GM13976 (cell line): Measurements from ENCODE around the gene POFUT2.
A peak's percentile ranks its signal among the peaks of the same experiment; 100 is the strongest.

ENCODE experiments used
- DNase-seq: peaks from one replicate; pipeline ENCODE4 v3.0.0; 2012; ENCODE audit warnings: low spot score
- in situ Hi-C: fragments of 300-500 bp; cut with MboI; formaldehyde crosslinking; loops from one replicate; pipeline ENCODE4 v1.12.0; 2022; ENCODE audit warnings: low sequenced_read_pairs, mixed read lengths, inconsistent platforms; ENCODE audit not compliant: unreplicated experiment
- TF ChIP-seq, protein P1 (sequence below): IDR thresholded peaks from 2 replicates; pipeline ENCODE4 v1.5.1; 2012; ENCODE audit warnings: borderline replicate concordance, mild to moderate bottlenecking; ENCODE audit not compliant: insufficient read depth; ENCODE audit errors: extremely low read depth, missing control alignments, control extremely low read depth

The POFUT2 gene, protein sequence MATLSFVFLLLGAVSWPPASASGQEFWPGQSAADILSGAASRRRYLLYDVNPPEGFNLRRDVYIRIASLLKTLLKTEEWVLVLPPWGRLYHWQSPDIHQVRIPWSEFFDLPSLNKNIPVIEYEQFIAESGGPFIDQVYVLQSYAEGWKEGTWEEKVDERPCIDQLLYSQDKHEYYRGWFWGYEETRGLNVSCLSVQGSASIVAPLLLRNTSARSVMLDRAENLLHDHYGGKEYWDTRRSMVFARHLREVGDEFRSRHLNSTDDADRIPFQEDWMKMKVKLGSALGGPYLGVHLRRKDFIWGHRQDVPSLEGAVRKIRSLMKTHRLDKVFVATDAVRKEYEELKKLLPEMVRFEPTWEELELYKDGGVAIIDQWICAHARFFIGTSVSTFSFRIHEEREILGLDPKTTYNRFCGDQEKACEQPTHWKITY

DNA sequence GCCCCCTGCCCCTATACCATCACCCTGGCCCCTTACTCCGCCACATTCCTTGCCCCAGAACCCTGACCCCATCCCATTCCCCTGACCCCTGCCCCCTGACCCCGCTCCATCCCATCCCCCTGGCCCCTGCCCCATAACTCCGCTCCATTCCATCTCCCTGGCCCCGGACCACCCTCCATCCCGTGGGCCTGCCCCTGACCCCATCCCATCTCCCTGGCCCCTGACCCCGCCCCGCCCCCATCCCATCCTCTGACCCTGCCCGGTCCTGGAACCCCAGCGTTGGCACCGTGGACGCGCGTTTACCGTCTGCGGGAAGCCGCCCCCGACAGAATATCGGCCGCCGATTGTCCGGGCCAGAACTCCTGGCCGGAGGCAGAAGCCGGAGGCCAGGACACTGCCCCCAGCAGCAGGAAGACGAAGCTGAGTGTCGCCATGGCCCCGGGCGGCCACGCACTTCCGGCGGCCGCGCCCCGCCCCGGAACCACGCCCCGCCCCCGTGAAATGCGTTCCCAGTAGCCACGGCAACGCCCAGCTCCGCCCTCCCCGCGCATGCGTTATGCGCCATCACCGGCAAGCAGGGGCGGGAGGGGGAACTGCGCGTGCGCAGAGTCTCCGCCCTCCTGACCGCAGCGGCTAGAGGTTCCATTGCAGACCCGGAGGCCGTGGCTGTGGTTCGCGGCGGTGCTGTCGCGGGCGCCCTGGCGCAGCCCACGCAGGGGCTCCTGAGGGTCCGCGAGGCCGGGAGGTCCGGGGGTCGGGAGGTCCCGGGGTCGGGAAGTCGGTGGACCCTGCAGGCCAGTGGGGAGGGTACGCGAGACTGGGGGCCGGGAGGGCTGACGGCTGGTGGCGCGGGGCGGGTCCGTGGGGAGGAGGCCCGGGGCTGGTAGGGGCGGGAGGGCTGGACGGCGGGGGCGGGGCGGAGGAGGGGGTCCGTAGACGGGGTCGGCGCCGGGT lies at the start of gene POFUT2:
POFUT2 (minus strand) TSS at position 458 of the 954 bp plus-strand sequence; CDS start at position 434, 24 bp downstream.
- in situ Hi-C loops = loop anchor here (25.0 kb wide), 1 partner anchor 325 kb away; no protein-coding TSS in a partner anchor
- TF ChIP-seq, protein P1, sequence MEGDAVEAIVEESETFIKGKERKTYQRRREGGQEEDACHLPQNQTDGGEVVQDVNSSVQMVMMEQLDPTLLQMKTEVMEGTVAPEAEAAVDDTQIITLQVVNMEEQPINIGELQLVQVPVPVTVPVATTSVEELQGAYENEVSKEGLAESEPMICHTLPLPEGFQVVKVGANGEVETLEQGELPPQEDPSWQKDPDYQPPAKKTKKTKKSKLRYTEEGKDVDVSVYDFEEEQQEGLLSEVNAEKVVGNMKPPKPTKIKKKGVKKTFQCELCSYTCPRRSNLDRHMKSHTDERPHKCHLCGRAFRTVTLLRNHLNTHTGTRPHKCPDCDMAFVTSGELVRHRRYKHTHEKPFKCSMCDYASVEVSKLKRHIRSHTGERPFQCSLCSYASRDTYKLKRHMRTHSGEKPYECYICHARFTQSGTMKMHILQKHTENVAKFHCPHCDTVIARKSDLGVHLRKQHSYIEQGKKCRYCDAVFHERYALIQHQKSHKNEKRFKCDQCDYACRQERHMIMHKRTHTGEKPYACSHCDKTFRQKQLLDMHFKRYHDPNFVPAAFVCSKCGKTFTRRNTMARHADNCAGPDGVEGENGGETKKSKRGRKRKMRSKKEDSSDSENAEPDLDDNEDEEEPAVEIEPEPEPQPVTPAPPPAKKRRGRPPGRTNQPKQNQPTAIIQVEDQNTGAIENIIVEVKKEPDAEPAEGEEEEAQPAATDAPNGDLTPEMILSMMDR = no peak
- peak; percentile 100 for DNase-seq

DNA sequence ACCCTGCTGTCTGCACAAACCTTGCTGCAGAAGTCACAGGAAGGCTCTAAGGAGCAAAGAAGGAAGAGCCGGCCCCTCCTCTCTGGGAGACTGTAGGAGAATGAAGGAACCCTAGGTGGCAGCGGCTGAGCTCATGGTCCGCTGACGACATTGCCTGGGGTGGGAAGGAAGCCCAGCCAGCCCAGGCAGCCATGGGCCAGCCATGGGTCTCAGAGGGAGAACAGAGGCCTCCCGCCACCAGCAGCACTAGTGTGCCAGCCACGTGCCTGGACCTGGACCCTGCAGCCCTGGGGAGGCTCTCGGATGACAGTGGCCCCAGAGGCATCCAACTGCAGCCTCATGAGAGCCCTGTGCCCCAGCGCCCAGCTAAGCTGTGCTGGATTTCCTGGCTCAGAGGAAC lies 49.2 kb upstream of the POFUT2 start:
- TF ChIP-seq, protein P1 = no peak
- in situ Hi-C loops = no loop called here
- DNase-seq = no peak

DNA sequence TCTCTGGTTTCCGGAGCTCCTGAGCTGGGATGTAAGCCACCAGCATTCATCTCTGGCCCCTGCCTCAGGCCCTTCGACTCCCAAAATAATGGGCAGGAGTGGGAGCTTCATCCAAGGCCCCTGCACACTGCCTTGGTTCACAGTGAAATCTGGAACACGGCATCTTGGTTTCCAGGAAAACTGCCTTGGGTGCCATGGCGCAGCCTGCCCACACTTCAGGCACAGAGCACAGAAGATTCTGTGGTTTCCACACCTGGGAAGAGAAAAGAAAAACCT lies 48.8 kb upstream of the POFUT2 start:
- TF ChIP-seq, protein P1 = no peak
- in situ Hi-C loops = no loop called here
- no peak for DNase-seq

DNA sequence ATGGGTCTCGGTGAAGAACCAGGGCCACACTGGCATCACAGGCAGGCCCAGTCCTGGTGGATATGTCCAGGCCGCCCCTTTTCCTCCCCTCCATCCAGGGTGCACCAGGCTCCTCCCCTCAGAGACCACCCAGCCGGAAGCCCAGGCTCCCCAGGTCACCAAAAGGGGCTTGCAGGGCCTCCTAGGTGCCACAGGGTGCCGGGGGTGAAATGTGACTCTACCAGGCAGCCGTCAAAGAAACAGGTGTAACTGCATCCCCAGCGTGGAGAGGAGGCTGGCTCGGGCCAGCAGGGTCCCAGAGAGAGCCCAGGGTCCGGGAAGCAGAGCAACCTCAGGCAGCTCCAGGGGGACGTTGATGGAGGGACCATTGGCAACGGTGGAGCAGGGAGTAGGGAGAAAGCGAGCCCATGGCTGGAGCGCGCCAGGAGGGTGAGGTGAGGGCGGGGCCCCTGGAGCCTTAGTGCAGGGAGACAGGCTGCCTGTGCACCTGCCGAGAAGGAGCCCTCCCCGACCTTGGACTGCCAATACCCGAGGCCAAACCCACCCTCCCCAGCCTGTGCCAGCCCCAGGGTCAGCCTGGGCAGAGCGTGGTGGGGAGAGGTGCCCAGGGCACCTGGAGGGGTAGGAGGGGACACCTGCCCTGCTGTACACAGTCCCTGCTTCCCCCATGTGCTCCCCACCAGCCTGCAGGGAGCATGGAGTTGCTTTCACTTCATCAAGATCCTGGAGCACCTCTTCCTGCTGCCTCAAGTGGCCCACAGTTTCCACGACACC lies 48.3 kb upstream of the POFUT2 start:
- in situ Hi-C loops = no loop called here
- no peak for DNase-seq
- TF ChIP-seq, protein P1 = no peak

DNA sequence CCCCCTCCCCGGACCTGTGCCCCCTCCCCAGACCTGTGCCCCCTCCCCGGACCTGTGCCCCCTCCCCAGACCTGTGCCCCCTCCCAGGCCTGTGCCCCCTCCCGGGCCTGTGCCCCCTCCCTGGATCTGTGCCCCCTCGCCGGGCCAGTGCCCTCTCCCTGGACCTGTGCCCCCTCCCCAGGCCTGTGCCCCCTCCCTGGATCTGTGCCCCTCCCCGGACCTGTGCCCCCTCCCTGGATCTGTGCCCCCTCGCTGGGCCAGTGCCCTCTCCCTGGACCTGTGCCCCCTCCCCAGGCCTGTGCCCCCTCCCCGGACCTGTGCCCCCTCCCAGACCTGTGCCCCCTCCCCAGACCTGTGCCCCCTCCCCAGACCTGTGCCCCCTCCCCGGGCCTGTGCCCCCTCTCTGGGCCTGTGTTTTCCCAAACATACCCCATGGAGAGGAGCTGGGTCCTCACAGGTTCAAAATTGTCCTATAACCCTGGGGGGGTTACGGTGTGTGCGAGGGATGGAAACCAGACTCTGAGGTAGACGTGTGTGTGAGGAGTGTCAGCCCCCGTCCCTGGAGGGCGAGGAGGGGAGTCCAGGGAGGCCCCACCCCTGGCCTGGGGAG lies 47.6 kb upstream of the POFUT2 start:
- TF ChIP-seq, protein P1 = no peak
- no peak for DNase-seq
- in situ Hi-C loops = no loop called here
